HFFc6 (cell line): Measurements from ENCODE around the gene NDUFC1. TPM values are rescaled to one million over a fixed set of nuclear protein-coding genes. Genes with fewer than 3 reads are reported as not detected.

ENCODE experiments used
- DNase-seq: peaks from one replicate; pipeline ENCODE4 v3.0.0-alpha.2; 2018
- H3K27ac Mint-ChIP-seq: 2 replicates; pipeline ENCODE4 v1.8.0; 2020; ENCODE audit warnings: mild to moderate bottlenecking, mixed read lengths
- H3K27me3 Mint-ChIP-seq: 2 replicates; pipeline ENCODE4 v1.8.0; 2021; ENCODE audit warnings: mild to moderate bottlenecking, moderate library complexity, mixed read lengths; ENCODE audit not compliant: insufficient read depth
- H3K36me3 Mint-ChIP-seq: 2 replicates; pipeline ENCODE4 v1.8.0; 2021; ENCODE audit warnings: low read depth, mixed read lengths
- H3K4me1 Mint-ChIP-seq: 2 replicates; pipeline ENCODE4 v1.8.0; 2020; ENCODE audit warnings: low read depth, mixed read lengths
- H3K4me3 Mint-ChIP-seq: 2 replicates; pipeline ENCODE4 v1.8.0; 2020; ENCODE audit warnings: mild to moderate bottlenecking, moderate library complexity, mixed read lengths
- H3K9me3 Mint-ChIP-seq: 2 replicates; pipeline ENCODE4 v1.8.0; 2020; ENCODE audit warnings: mild to moderate bottlenecking, mixed read lengths
- total RNA-seq, 6 experiments: library from RNA; stranded (reverse); fragmentation: NEBNext Ultra II Directional; extraction: Animal tissue kit (Norgen Biotek cat#: 25700); gene quantifications; 2 replicates in 1 of 6; 3 replicates in 5 of 6; pipeline ENCODE4 v1.2.3, GENCODE V29; 2021
- TF ChIP-seq, protein P1 (sequence below): fragments of 200-600 bp; sonication (generic); IDR thresholded peaks from 2 replicates; pipeline ENCODE4 v1.5.0; 2021; ENCODE audit warnings: antibody characterized with exemption, mild to moderate bottlenecking

The NDUFC1 gene
- total RNA-seq, 6 experiments from 2014 or later: 68.6 to 90.7 (median 74.2) TPM

DNA sequence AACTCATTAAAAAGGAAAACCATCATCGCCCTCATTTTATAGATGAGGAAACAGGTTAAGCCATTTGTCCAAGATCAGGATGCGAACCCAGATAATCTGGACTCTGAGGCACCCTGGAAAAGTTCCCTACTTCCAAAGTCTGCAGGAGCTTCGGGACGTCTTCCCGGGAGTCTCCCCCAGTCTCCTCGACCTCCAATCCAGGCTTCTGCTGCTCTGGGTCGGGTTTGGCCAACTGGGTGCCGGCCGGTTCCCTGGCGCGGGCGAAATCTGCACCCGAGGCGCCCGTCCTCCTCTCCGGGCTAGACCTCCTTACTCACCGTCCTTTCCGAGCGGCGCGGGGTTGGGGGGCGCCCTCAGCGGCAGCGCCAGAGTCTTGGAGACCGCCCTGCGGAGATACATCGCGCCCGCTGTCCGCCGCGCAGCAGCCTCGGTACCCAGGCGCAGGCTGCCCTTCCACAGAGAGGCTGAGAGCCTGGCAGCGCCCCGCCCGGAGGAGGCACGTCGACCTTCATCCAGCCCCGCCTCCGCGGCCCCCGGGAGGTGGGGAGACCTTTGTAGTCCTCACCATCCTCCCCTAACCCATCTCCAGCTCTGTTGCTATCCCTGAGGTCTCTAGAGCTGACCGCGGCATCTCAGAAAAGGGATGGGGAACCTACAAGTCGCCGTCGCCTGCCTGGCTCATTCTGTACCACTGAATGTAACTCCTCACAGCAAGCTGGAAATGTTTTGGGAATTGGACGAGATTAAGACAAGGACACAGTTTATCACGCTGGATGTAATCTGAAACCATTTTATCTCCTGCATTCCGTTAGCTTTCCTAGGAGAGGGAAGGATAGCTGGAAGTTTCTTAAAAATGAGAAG, 22.3 kb downstream of the NDUFC1 start, which contains the start of gene MGARP:
Gene MGARP, minus strand, starts transcription at position 466 of the 861 bp plus-strand sequence. Its CDS starts 67 bp downstream, at position 399.
- H3K36me3 Mint-ChIP-seq: peaks cover 14% of the 10 kb centered on the region
- no peaks in the 10 kb centered on the region for H3K27me3 Mint-ChIP-seq
- peaks cover 53% of the 10 kb centered on the region for H3K4me1 Mint-ChIP-seq
- TF ChIP-seq, protein P1, sequence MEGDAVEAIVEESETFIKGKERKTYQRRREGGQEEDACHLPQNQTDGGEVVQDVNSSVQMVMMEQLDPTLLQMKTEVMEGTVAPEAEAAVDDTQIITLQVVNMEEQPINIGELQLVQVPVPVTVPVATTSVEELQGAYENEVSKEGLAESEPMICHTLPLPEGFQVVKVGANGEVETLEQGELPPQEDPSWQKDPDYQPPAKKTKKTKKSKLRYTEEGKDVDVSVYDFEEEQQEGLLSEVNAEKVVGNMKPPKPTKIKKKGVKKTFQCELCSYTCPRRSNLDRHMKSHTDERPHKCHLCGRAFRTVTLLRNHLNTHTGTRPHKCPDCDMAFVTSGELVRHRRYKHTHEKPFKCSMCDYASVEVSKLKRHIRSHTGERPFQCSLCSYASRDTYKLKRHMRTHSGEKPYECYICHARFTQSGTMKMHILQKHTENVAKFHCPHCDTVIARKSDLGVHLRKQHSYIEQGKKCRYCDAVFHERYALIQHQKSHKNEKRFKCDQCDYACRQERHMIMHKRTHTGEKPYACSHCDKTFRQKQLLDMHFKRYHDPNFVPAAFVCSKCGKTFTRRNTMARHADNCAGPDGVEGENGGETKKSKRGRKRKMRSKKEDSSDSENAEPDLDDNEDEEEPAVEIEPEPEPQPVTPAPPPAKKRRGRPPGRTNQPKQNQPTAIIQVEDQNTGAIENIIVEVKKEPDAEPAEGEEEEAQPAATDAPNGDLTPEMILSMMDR: no peak; the same call in 1 of the 2 replicates
- DNase-seq: no peak
- no peak within 1 kb of the TSS for H3K27ac Mint-ChIP-seq
- H3K9me3 Mint-ChIP-seq: peaks cover 7% of the 10 kb centered on the region; the same call in 1 of the 2 replicates
- H3K4me3 Mint-ChIP-seq: peak within 1 kb of the TSS; percentile 87

DNA sequence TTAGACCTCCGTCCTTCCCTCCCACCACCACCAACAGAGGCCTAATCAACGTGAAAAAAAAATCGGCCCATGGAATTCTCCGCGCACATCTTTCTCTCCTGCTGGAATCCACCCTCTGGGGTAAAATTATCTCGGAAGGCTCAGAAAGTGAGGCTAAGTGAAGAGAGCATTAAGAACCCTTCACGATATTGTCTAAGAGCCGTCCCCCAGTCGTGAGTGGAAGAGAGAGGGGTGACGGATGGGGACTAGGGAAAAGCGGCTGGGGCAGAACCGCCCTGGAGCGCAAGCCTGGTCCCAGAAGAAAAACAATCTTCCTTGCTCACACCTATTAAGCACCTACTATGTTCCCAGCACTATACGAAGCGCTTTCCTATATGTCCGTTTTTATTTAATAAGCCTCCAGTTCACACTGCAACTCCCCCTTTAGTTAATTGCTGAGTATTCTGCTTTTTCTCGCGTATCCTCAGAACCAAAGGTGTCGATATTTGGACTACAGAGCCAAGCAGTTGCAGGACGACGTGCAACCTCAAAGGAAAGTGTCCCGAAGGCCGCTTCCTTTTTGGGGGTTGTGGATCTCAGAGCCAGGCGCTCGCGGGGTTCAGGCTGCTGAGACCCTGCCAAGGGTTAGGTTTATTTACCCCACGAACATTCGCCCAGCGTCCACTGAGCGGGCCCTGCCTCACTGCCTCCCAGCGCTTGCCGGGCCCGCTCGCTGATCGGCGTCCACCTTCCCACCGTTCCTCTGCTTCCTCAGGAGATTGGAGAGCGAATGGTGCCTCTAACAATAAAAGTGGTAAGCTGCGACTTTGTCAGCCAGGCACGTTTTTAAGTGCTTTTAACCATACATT, 23.1 kb downstream of the NDUFC1 start:
- H3K27ac Mint-ChIP-seq: no peak overlapping the region
- TF ChIP-seq, protein P1: no peak
- H3K9me3 Mint-ChIP-seq: peaks cover 7% of the 10 kb centered on the region; the same call in 1 of the 2 replicates
- H3K4me1 Mint-ChIP-seq: peaks cover 53% of the 10 kb centered on the region
- H3K4me3 Mint-ChIP-seq: peak overlapping the region; percentile 87
- DNase-seq: no peak
- no peaks in the 10 kb centered on the region for H3K27me3 Mint-ChIP-seq
- H3K36me3 Mint-ChIP-seq: peaks cover 6% of the 10 kb centered on the region; the same call in 1 of the 2 replicates

DNA sequence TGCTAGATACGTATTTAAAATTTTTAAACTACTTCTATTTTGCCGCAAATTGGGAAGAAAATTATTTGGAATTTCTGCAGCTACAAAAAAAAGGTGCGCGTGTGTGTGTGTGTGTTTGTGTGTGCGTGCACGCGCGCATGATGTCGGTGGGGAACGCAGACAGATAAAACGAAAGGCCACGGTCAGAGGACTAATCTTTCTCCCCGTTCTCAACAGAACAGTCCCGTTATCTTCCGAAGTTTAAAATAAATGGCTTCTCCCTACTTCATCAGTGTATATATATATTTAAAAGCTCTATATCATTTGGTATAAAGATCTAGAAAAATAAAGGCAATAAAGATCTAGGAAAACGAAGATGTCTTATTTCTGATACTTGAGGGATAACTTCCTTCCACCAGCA, 23.8 kb downstream of the NDUFC1 start:
- no peak for DNase-seq
- H3K4me1 Mint-ChIP-seq: peaks cover 49% of the 10 kb centered on the region
- peak overlapping the region; percentile 87; the same call in 1 of the 2 replicates for H3K4me3 Mint-ChIP-seq
- no peak overlapping the region for H3K27ac Mint-ChIP-seq
- H3K27me3 Mint-ChIP-seq: no peaks in the 10 kb centered on the region
- H3K36me3 Mint-ChIP-seq: peaks cover 6% of the 10 kb centered on the region; the same call in 1 of the 2 replicates
- TF ChIP-seq, protein P1: no peak
- peaks cover 7% of the 10 kb centered on the region; the same call in 1 of the 2 replicates for H3K9me3 Mint-ChIP-seq

DNA sequence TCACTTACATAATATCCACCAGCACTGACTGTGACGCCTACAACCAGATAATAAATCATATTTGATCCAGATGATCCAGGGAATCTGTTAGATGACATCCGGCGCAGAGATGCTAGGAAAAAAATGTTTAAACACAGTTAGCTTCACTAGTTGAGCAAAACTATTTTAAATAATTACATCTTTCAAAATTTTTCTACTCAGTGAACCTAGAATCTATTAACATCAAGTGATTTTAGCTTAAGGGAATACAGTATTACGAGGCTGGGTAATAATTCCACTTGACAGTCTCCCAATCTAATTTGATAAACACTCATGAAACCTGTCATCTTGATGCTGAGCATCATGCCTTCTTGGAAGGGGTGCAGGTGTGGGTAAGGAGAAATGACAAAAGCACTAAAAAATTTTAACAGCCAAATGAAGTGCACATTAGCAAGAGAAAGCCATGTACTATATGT, 27.0 kb downstream of the NDUFC1 start:
- TF ChIP-seq, protein P1: no peak
- Mint-ChIP-seq H3K27ac (no peak overlapping the region), H3K4me1 (peaks cover 28% of the 10 kb centered on the region), H3K27me3 (no peaks in the 10 kb centered on the region), H3K9me3 (peaks cover 7% of the 10 kb centered on the region; the same call in 1 of the 2 replicates), H3K4me3 (no peak overlapping the region), H3K36me3 (peaks cover 6% of the 10 kb centered on the region; the same call in 1 of the 2 replicates)
- DNase-seq: no peak

DNA sequence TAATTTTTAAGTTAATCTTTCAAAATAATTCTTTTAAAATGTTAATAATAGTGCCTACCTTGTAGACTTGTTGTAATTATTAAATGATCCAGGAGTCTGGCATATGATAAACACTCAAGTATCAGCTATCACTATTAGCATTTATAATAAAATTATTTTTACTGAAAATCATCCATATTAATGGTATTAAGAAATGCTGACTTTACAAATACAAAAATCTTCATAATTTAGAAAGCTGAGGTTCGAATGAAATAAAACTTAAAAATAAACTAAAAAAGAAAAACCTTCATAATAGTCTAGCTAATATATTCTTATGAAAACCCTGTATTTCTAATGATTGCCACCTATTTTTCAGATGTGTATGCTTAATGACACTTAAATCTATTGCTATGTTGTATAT, 27.5 kb downstream of the NDUFC1 start:
- peaks cover 6% of the 10 kb centered on the region; the same call in 1 of the 2 replicates for H3K36me3 Mint-ChIP-seq
- TF ChIP-seq, protein P1: no peak
- peaks cover 7% of the 10 kb centered on the region; the same call in 1 of the 2 replicates for H3K9me3 Mint-ChIP-seq
- H3K4me3 Mint-ChIP-seq: no peak overlapping the region
- no peak overlapping the region for H3K27ac Mint-ChIP-seq
- H3K27me3 Mint-ChIP-seq: no peaks in the 10 kb centered on the region
- peaks cover 23% of the 10 kb centered on the region for H3K4me1 Mint-ChIP-seq
- DNase-seq: no peak
